H1 (cell line): Measurements from ENCODE around the gene CACNG4. TPM values are rescaled to one million over a fixed set of nuclear protein-coding genes. Genes with fewer than 3 reads are reported as not detected.
A peak's percentile ranks its signal among the peaks of the same experiment; 100 is the strongest.

Source experiments
- CTCF ChIA-PET: fragments of 300-600 bp; sonication (Branson Sonifier 250); formaldehyde crosslinking; loops from one replicate; lab custom pipeline; 2021; ENCODE audit not compliant: partially characterized antibody; lab: Charles Lee
- POLR2A ChIA-PET: fragments of 300-600 bp; sonication (Branson Sonifier 250); formaldehyde crosslinking; loops from one replicate; lab custom pipeline; 2021; ENCODE audit warnings: inconsistent platforms; ENCODE audit not compliant: partially characterized antibody; lab: Charles Lee
- DNase-seq, 2 experiments: peaks; one replicate each; pipeline versions ENCODE4 v3.0.0 to v3.0.0-alpha.2; 2010 to 2022; ENCODE audit warnings: low spot score in 2 of 2, low read depth in 1 of 2, mixed read lengths in 1 of 2
- FAIRE-seq: peaks from 2 replicates; lab custom pipeline; 2011; peaks lifted over from hg19 to GRCh38; lab: Jason Lieb, UNC
- H2AFZ ChIP-seq: 2 replicates; pipeline ENCODE4 v1.8.1; 2012; ENCODE audit warnings: low read length, inconsistent platforms
- H2AK5ac ChIP-seq: 2 replicates; pipeline ENCODE4 v1.6.1; 2013; ENCODE audit warnings: low read depth, low read length
- H2BK120ac ChIP-seq: replicated peaks from 2 replicates; pipeline ENCODE3; 2013; ENCODE audit warnings: low read depth, low read length, inconsistent platforms
- H2BK12ac ChIP-seq: 2 replicates; pipeline ENCODE4 v1.6.1; 2013; ENCODE audit warnings: low read depth, low read length
- H2BK15ac ChIP-seq: 2 replicates; pipeline ENCODE4 v1.6.1; 2013; ENCODE audit warnings: low read length
- H2BK20ac ChIP-seq: 2 replicates; pipeline ENCODE4 v1.6.1; 2013; ENCODE audit warnings: low read length
- H2BK5ac ChIP-seq: 2 replicates; pipeline ENCODE4 v1.6.1; 2013; ENCODE audit warnings: low read depth, low read length
- H3K14ac ChIP-seq: 2 replicates; pipeline ENCODE4 v1.6.1; 2013; ENCODE audit warnings: inconsistent platforms; ENCODE audit not compliant: insufficient read length
- H3K18ac ChIP-seq: 2 replicates; pipeline ENCODE4 v1.6.1; 2013; ENCODE audit warnings: low read length; ENCODE audit errors: extremely low read depth
- H3K23ac ChIP-seq: 2 replicates; pipeline ENCODE4 v1.6.1; 2013; ENCODE audit warnings: inconsistent platforms; ENCODE audit not compliant: insufficient read length
- H3K23me2 ChIP-seq: 2 replicates; pipeline ENCODE4 v1.6.1; 2013; ENCODE audit warnings: low read depth, low read length
- H3K27ac ChIP-seq: 2 replicates; pipeline ENCODE4 v1.6.1; 2011; ENCODE audit warnings: low read depth, low read length, inconsistent platforms
- H3K27me3 ChIP-seq, 4 experiments: replicated peaks in 1 of 4; 1 replicate in 1 of 4; 2 replicates in 3 of 4; pipeline versions ENCODE4 v1.6.1 to v1.8.1; 2011 to 2013; ENCODE audit warnings: low read length in 3 of 4, mild to moderate bottlenecking in 3 of 4, inconsistent platforms in 2 of 4, mixed read lengths in 2 of 4, moderate library complexity in 1 of 4; ENCODE audit not compliant: control insufficient read depth in 3 of 4, insufficient read depth in 3 of 4; ENCODE audit errors: extremely low read depth in 1 of 4
- H3K36me3 ChIP-seq, 4 experiments: 2 replicates each; pipeline versions ENCODE4 v1.6.1 to v1.8.1; 2011 to 2013; ENCODE audit warnings: mild to moderate bottlenecking in 4 of 4, low read length in 3 of 4, moderate library complexity in 2 of 4, control low read depth in 1 of 4, inconsistent platforms in 1 of 4; ENCODE audit not compliant: insufficient read depth in 4 of 4, control insufficient read depth in 2 of 4
- H3K4ac ChIP-seq: replicated peaks from 2 replicates; pipeline ENCODE3; 2013; ENCODE audit warnings: low read length, low read depth, mixed read lengths, inconsistent platforms; ENCODE audit not compliant: insufficient read length
- H3K4me1 ChIP-seq, 4 experiments: replicated peaks in 1 of 4; 1 replicate in 1 of 4; 2 replicates in 3 of 4; pipeline versions ENCODE4 v1.6.1 to v1.8.1; 2011 to 2013; ENCODE audit warnings: low read length in 3 of 4, inconsistent platforms in 2 of 4, mixed read lengths in 1 of 4; ENCODE audit not compliant: insufficient read depth in 4 of 4, control insufficient read depth in 3 of 4
- H3K4me2 ChIP-seq, 2 experiments: 2 replicates each; pipeline versions ENCODE4 v1.6.1 to v1.8.1; 2011 to 2013; ENCODE audit warnings: low read depth in 2 of 2, low read length in 2 of 2, control low read depth in 1 of 2, inconsistent platforms in 1 of 2, mild to moderate bottlenecking in 1 of 2; ENCODE audit not compliant: insufficient read depth in 1 of 2
- H3K4me3 ChIP-seq, 4 experiments: fragments of 200-600, 300-600 bp in 1 of 4; sonication (generic), shearing (Covaris generic), sonication (Bioruptor Twin) in 1 of 4; 2 replicates each; pipeline versions ENCODE4 v1.5.1 to v1.8.1; 2011 to 2016; ENCODE audit warnings: low read length in 4 of 4, low read depth in 3 of 4, control low read depth in 2 of 4, inconsistent platforms in 2 of 4, mild to moderate bottlenecking in 2 of 4, mixed read lengths in 1 of 4, moderate library complexity in 1 of 4; ENCODE audit not compliant: insufficient read depth in 2 of 4; ENCODE audit errors: extremely low read depth in 1 of 4
- H3K56ac ChIP-seq: replicated peaks from 2 replicates; pipeline ENCODE3; 2013; ENCODE audit warnings: low read depth, mild to moderate bottlenecking, mixed read lengths, low read length, inconsistent platforms; ENCODE audit not compliant: insufficient read length
- H3K79me1 ChIP-seq: 2 replicates; pipeline ENCODE4 v1.6.1; 2013; ENCODE audit warnings: low read depth, low read length, control low read depth
- H3K79me2 ChIP-seq, 2 experiments: 2 replicates each; pipeline versions ENCODE4 v1.6.1 to v1.8.1; 2012 to 2013; ENCODE audit warnings: low read length in 2 of 2, mild to moderate bottlenecking in 2 of 2, inconsistent platforms in 1 of 2; ENCODE audit not compliant: insufficient read depth in 2 of 2, control insufficient read depth in 1 of 2
- H3K9ac ChIP-seq, 4 experiments: replicated peaks in 1 of 4; 1 replicate in 1 of 4; 2 replicates in 3 of 4; pipeline versions ENCODE4 v1.6.1 to v1.8.1; 2011 to 2013; ENCODE audit warnings: low read depth in 3 of 4, low read length in 3 of 4, control low read depth in 2 of 4, mild to moderate bottlenecking in 2 of 4, moderate library complexity in 2 of 4, inconsistent platforms in 1 of 4; ENCODE audit errors: extremely low read depth in 1 of 4
- H3K9me3 ChIP-seq, 2 experiments: 2 replicates each; pipeline versions ENCODE4 v1.6.1 to v1.8.1; 2012 to 2013; ENCODE audit warnings: mild to moderate bottlenecking in 2 of 2, moderate library complexity in 2 of 2, control low read depth in 1 of 2, inconsistent platforms in 1 of 2, low read depth in 1 of 2, low read length in 1 of 2, mixed read lengths in 1 of 2; ENCODE audit not compliant: insufficient read depth in 2 of 2
- H4K20me1 ChIP-seq, 2 experiments: replicated peaks in 1 of 2; 2 replicates each; pipeline versions ENCODE3 to v1.8.1; 2011 to 2013; ENCODE audit warnings: inconsistent platforms in 2 of 2, low read length in 2 of 2, mild to moderate bottlenecking in 1 of 2; ENCODE audit not compliant: insufficient read depth in 2 of 2, control insufficient read depth in 1 of 2
- H4K5ac ChIP-seq: 2 replicates; pipeline ENCODE4 v1.6.1; 2013; ENCODE audit warnings: low read length, low read depth, mixed read lengths, inconsistent platforms; ENCODE audit not compliant: insufficient read length
- H4K8ac ChIP-seq: 2 replicates; pipeline ENCODE4 v1.8.0; 2013; ENCODE audit warnings: mild to moderate bottlenecking, moderate library complexity, low read length, inconsistent platforms; ENCODE audit not compliant: insufficient read depth; ENCODE audit errors: extremely low read depth
- H4K91ac ChIP-seq: replicated peaks from 2 replicates; pipeline ENCODE3; 2013; ENCODE audit warnings: low read length, mixed read lengths, inconsistent platforms; ENCODE audit not compliant: insufficient read length
- CBX8 ChIP-seq: fragments of 300-800, 300-1000 bp; sonication (generic); IDR thresholded peaks from 2 replicates; pipeline ENCODE4 v1.7.1; 2016; ENCODE audit warnings: low read depth, low read length, borderline replicate concordance
- CHD2 ChIP-seq: IDR thresholded peaks from 2 replicates; pipeline ENCODE4 v1.6.1; 2012; ENCODE audit warnings: low read length, improper control_type of control experiment
- E2F6 ChIP-seq: IDR thresholded peaks from 2 replicates; pipeline ENCODE4 v1.6.1; 2012; ENCODE audit warnings: inconsistent platforms
- EZH2 ChIP-seq: fragments of 200-600 bp; sonication (generic); IDR thresholded peaks from 2 replicates; pipeline ENCODE4 v1.7.1; 2012; ENCODE audit warnings: low read depth, mild to moderate bottlenecking, moderate library complexity, low read length, inconsistent platforms; ENCODE audit not compliant: severe bottlenecking
- JUND ChIP-seq: IDR thresholded peaks from 2 replicates; pipeline ENCODE4 v1.6.1; 2011; ENCODE audit warnings: mild to moderate bottlenecking, improper control_type of control experiment, low read length
- KDM1A ChIP-seq: fragments of 200-600, 300-600 bp; sonication (generic); IDR thresholded peaks from 2 replicates; pipeline ENCODE4 v1.7.1; 2016; ENCODE audit warnings: mild to moderate bottlenecking, low read length, borderline replicate concordance
- NANOG ChIP-seq: IDR thresholded peaks from 2 replicates; pipeline ENCODE4 v1.6.1; 2011; ENCODE audit warnings: low read length, low read depth, mild to moderate bottlenecking, inconsistent platforms; ENCODE audit not compliant: insufficient read depth, poor library complexity, severe bottlenecking
- NRF1 ChIP-seq: IDR thresholded peaks from 2 replicates; pipeline ENCODE4 v1.6.1; 2011; ENCODE audit warnings: mild to moderate bottlenecking, low read depth, low read length, improper control_type of control experiment
- RNF2 ChIP-seq: fragments of 200-900, 300-1000 bp; sonication (generic); IDR thresholded peaks from 2 replicates; pipeline ENCODE4 v1.7.1; 2016; ENCODE audit warnings: borderline replicate concordance, low read depth, mild to moderate bottlenecking, antibody characterized with exemption, low read length; ENCODE audit not compliant: poor library complexity, severe bottlenecking; ENCODE audit errors: missing control alignments
- SAP30 ChIP-seq: fragments of 300-600 bp; sonication (generic); IDR thresholded peaks from 2 replicates; pipeline ENCODE4 v1.7.1; 2012; ENCODE audit warnings: low read length, moderate library complexity, mild to moderate bottlenecking, inconsistent platforms; ENCODE audit not compliant: insufficient read depth, insufficient replicate concordance
- SP1 ChIP-seq: IDR thresholded peaks from 2 replicates; pipeline ENCODE4 v1.6.1; 2011; ENCODE audit warnings: low read depth, low read length
- TBP ChIP-seq: IDR thresholded peaks from 2 replicates; pipeline ENCODE4 v1.6.1; 2011; ENCODE audit warnings: low read depth, low read length, improper control_type of control experiment
- TCF12 ChIP-seq: IDR thresholded peaks from 2 replicates; pipeline ENCODE4 v1.6.1; 2011; ENCODE audit warnings: low read depth, mild to moderate bottlenecking, low read length
- WGBS, 2 experiments: shearing (Covaris generic) in 1 of 2; methylation state at CpG; one replicate each; pipeline versions ENCODE4 v1.1.6 to v1.1.7; 2013 to 2015; ENCODE audit warnings: low lambda C conversion rate in 2 of 2, mixed read lengths in 2 of 2, inconsistent platforms in 1 of 2, low coverage in 1 of 2, missing lambda C conversion rate in 1 of 2; ENCODE audit not compliant: insufficient replicate concordance in 2 of 2, insufficient coverage in 1 of 2, insufficient read length in 1 of 2; ENCODE audit errors: extremely low coverage in 1 of 2, missing lambda C conversion rate in 1 of 2; 5-methylcytosine and 5-hydroxymethylcytosine counted together
- polyA plus RNA-seq, 7 experiments: library from polyadenylated mRNA; depleted of rRNA in 3 of 7; stranded (reverse) in 5 of 7; unstranded in 2 of 7; fragments of >200 nt in 5 of 7; fragments of 200-250 nt in 2 of 7; gene quantifications; 1 replicate in 5 of 7; 2 replicates in 1 of 7; 4 replicates in 1 of 7; pipeline versions ENCODE4 v1.2.1 to v1.2.3, GENCODE V29; 2011 to 2013; ENCODE audit warnings: missing spikeins in 2 of 7, mixed read lengths in 2 of 7
- total RNA-seq: library from RNA; stranded (reverse); fragmentation: NEBNext Ultra II Directional; extraction: Animal tissue kit (Norgen Biotek cat#: 25700); gene quantifications from 2 replicates; pipeline ENCODE4 v1.2.1, GENCODE V29; 2021

CACNG4 gene
- total and polyA plus RNA-seq, 2 of the 8 experiments (the other 6 are each of a cell fraction or from before 2014, with no cell fraction given): 3.6 to 5.6 TPM

- Histone ChIP-seq H4K5ac (no peak overlapping the region), H3K79me1 (no peaks in the 10 kb centered on the region), H3K23ac (no peak overlapping the region), H2BK5ac (no peak overlapping the region), H4K91ac (no peak overlapping the region), H2AFZ (no peak overlapping the region), H3K56ac (no peak overlapping the region), H3K9ac (no peak overlapping the region), H3K9me3 (no peaks in the 10 kb centered on the region), H3K4me1 (peaks cover 8 to 20% (median 16%) of the 10 kb centered on the region in 4 experiments), H2AK5ac (no peak overlapping the region), H4K8ac (no peak overlapping the region), H3K27ac (no peak overlapping the region), H3K18ac (no peak overlapping the region), H3K4ac (no peak overlapping the region), H2BK120ac (no peak overlapping the region), H2BK20ac (0 out of 2 replicates have a peak overlapping the region, but pooled peaks have one; percentile 72), H3K4me3 (no peak overlapping the region), H4K20me1 (no peaks in the 10 kb centered on the region), H3K27me3 (peaks cover 0 to 4% (median under 1%) of the 10 kb centered on the region in 4 experiments; a peak in 3 of 7 replicates), H2BK12ac (no peak overlapping the region), H3K14ac (no peak overlapping the region), H3K23me2 (0 out of 2 replicates have a peak, but pooled peaks cover 3% of the 10 kb centered on the region), H3K79me2 (no peaks in the 10 kb centered on the region), H3K36me3 (no peaks in the 10 kb centered on the region), H3K4me2 (no peak overlapping the region), H2BK15ac (no peak overlapping the region)
- no peak for DNase-seq
- no peak for FAIRE-seq
- ChIA-PET CTCF (interaction anchor here (0.6 to 0.9 kb wide), 3 partner anchors 26 to 137 kb away, joined by 3 to 4 read pairs (median 4); no protein-coding TSS in a partner anchor), POLR2A (no interaction called here)
- 96% methylated on average over 5 of the region's 5 CpGs; no CpG with 5 or more reads in 1 of the 2 experiments for WGBS, 2 experiments
- TF ChIP-seq TBP (no peak), CBX8 (no peak), E2F6 (no peak), NRF1 (no peak), SP1 (no peak), SAP30 (no peak), RNF2 (no peak), JUND (no peak), KDM1A (no peak), NANOG (no peak), TCF12 (no peak), CHD2 (no peak), EZH2 (no peak)
These were observed 8.7 kb upstream of the CACNG4 start for GRCh38 chr17:66955821-66956220.
